ENCODE results near the gene DTNB.
A peak's percentile ranks its signal among the peaks of the same experiment; 100 is the strongest.
"Not testable (repeated sequence)": the region's sequence is repeated elsewhere in the genome, so short reads cannot be mapped to it uniquely, and the experiment has no call there.

DTNB gene

GRCh38 chr2:25582077-25582830 lies 91.1 kb downstream of the DTNB start:
- no peak for DNase-seq

DNA sequence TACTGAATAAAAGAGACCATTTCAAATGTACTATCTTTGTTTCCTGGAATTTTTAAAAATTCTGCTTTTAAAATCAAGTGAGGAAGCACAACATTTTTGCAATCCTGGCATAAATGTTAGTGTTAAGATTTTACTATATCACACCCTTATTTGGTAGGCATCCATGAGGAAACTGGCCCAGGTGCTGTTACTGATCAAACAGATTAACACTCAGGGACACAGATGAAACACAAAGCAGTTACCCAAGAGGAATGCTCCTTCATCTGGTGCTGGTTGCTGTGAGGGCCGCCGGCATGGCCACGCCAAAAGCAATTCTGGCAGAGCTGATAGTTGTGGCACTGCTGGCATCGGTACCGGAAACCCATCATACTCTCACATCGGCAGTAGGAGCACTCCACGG lies 96.8 kb downstream of the DTNB start:
- DNase-seq, result no peak

DNA sequence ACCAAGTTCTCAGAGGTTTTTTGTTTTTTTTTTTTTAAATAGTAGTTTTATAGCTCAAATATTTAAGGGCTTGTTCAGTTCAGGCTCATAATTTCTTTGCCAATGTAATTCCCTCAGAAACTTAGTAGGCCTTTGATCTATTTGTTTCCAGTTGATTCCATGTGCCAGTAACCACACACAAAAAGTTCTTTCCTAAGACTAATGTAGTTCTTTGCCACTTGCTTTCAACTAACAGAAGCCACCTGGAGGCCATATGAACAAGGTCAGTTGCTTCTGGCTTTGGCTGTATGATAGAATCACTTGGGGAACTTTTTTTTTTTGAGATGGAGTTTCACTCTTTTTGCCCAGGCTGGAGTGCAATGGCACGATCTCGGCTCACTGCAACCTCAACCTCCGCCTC lies 100.7 kb downstream of the DTNB start:
- no peak for DNase-seq

DNA sequence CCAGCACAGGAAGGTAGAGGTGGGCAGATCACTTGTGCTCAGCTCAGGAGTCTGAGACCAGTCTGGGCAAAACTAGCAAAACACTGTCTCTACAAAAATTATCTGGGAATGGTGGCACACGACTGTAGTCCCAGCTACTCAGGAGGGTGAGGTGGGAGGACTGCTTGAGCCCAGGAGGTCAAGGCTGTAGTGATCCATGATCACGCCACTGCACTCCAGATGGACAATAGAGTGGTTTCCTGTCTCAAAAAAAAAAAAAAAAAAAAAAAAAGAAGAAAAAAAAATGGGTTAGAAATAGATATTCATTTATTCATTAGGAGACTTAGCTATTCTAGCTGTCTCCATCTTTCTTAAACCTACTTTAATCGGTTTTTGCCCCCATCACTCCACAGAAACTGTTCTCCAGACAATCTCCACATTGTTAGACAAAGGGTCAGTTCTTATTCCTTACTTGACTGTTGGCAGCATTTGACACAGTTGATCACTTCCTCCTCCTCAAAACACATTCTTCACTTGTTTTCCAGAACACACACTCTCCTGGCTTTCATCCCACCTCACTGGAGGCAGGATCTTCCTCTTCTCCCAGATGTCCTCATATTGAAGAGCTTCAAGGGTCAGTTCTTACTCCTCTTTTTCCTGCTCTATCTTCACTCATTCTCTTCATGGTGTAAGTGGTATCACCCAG lies 103.1 kb downstream of the DTNB start:
- no peak for DNase-seq

GRCh38 chr2:25567406-25567805 lies 106.0 kb downstream of the DTNB start:
- no peak for DNase-seq

GRCh38 chr2:25566694-25567093 lies 106.7 kb downstream of the DTNB start:
- DNase-seq, result no peak

DNA sequence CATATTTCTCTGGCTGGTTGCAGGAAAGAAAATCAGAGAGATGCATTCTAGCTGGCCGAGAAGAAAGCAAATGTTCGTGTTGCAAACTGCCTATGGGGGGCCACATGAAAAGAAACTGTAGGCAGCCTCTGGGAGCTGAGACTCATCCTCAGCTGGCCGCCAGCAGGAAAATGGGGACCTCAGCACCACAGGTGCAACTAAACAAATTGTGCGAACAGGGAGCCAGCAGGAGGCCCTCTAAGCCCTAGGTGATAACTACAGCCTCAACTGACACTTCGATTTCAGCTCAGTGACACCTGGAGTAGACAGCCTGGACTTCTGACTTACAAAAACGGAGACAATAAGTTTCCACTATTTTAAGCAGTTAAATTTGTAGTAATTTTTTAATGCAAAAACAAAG lies 107.3 kb downstream of the DTNB start:
- no peak for DNase-seq

DNA sequence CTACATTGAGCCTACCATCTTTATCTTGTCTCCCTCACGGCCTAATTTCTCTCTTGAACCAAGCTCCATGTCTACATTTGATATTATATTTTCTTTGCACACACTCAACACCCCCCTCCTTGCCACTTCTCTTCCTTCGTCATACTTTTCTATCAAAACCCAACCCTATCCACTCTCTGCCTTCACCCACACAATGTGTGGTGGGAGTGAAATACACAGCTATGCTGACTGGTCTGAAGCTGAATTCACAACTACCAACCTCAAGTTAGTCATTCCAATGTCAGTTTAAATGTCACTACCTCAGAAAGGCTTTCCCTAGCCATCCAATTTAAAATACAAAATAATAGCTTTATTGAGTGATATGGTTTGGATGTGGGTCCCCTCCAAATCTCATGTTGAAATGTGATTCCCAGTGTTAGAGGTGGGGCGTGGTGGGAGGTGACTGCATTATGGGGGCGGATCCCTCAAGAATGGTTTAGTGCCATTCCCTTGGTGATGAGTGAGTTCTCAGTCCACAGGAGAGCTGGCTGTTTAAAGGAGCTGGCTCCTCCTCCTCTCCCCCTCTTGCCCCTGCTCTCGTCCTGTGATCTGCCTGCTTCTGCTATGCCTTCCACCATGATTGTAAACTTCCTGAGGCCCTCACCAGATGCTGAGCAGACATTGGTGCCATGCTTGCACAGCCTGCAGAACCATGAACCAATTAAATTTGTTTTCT lies 112.1 kb downstream of the DTNB start:
- DNase-seq, result no peak

DNA sequence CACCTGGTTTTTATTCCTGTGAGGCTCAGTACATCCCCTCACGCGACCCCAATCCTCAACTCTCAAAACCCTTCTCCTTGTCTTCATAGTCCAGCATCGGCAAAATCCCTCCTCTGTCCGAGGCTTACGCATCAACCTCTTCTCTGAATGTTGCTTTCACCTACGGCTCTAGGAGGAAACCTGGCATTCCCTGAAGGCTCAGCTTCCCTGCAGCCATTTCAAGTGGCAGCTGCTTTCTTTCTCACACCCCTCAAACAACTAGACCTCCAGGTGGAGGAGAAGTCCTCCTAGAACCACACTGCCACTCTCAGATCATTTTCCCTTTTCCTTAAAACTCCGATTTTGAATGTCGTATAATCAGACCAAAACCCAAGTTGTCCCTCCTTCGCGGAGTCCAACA lies 114.2 kb downstream of the DTNB start:
- no peak for DNase-seq

DNA sequence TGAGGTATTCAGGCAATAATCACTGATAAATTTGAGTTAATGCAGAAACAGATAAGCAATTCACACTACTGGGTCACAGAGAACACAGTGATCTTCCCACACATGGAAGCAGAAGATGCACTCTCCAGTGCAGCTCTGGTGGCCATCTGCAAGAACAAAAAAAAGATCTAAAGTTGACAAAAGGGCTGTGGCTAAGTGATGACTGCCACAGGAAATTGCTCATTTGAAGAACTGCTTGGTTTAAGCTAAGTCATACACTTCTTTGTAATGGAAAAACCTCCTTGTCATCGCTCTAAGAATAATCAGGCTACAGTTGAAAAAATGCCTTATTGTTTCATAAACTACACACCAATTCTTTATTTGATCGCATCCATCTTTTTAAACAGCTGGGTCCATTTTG lies 115.1 kb downstream of the DTNB start:
- peak; percentile 30 for DNase-seq

- no peak for DNase-seq
Observed at GRCh38 chr2:25557179-25558036, 116.0 kb downstream of the DTNB start.

- DNase-seq, result no peak
Observed at GRCh38 chr2:25552318-25552717, 121.1 kb downstream of the DTNB start.

DNA sequence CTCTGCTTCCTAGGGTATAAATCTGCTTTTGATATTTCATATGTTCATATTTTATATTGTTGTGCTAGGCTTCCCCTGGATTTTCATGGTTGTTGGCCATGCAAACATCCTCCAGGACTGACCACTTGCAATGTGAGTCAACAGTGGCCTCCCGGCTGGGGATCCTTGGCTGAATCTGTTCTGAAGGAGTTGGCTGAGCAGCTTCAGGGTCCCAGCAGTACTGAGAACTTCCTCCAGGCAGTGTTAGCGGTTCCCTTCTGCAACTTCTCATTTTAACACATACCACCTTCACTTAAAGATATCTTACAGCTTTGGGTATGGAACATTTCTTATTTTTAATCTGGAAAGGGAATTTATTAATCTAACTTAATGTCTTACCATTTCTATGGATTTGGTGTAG lies 122.1 kb downstream of the DTNB start:
- DNase-seq, result no peak

DNA sequence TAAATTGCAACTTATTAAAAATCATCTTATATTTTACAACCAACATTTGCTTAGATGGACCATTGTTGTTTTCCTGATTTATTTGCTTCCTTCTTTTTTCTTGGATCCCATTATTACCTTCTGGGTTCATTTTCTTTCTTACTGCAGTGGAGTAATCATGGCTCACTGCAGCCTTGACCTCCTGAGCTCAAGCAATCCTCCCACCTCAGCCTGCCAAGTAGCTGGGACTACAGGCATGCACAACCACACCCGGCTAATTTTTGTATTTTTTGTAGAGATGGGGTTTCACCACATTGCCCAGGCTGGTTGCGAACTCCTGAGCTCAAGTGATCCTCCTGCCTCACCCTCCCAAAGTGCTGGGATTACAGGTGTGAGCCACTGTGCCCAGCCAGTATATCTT lies 123.8 kb downstream of the DTNB start:
- not testable (repeated sequence) for DNase-seq

DNA sequence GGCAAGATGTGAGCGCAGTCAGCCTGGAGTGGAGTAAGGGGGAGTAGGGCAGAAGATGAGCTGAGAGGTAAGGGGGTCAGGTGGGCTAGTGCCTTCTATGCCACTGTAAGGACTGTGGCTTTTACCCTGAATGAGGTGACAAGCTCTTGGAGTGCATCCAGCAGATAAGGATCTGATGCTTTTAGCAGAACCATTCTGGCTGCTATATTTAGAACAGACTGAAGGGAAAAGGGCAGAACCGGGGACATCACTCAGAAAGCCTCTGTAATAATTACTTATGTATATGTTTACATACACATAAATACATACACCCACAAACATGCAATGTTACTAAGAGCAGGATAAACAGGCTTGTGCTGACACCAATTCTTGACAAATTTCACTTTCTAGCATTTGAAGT lies 124.8 kb downstream of the DTNB start:
- DNase-seq, result no peak

- no peak for DNase-seq
Observed at GRCh38 chr2:25546852-25547251, 126.5 kb downstream of the DTNB start.

DNA sequence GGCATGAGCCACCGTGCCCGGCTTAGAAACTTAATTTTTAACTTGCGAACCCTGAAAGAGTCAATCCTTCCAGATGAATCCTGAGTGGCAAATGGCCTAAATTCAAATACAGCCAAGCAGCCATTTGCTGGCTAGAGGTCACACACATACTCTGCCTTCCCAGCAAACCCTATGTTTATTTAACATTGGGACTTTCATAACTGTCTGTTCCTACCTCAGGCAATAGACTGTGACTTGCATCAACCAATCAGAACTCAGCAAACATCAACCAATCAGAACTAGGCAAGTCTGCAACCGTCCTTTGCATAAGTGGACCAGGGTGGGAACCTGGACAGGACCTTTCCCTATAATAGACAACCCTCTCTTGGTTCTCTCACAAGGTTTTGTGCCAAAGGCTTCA lies 127.5 kb downstream of the DTNB start:
- no peak for DNase-seq

- no peak for DNase-seq
Observed at GRCh38 chr2:25544445-25544844, 128.9 kb downstream of the DTNB start.

DNA sequence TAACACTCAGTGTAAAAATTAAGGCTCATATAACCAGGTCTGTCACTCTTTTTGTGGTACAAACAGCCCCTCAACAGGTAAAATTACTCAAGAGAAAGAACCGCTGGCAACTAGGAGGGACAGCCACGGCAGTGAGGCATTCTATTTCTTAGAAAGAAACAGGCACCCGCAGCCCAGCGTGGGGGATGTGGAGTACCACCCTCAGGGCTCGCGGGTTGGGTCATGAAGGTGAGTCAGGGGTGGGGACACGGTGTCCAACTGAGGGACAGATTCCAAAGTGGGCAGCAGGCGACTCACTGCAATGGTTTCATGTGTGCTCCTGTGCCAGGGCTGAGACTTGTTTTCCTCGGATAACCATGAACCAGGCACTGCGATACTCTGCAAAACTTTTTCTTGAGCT lies 129.4 kb downstream of the DTNB start:
- no peak for DNase-seq

DNA sequence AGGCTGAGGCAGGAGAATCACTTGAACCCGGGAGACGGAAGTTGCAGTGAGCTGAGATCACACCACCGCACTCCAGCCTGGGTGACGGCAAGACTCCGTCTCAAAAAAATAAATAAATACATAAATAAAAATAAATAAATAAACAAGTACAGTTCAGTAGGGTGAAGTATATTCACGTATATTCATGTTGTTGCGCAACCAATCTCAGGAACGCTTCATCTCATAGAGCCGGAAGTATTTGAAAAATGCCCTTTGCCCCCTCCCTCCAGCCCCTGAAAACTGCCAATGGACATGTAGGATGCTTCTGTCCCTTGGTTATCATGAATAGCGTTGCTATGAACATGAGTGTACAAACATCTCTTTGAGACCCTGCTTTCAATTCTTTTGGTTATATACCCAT lies 132.0 kb downstream of the DTNB start:
- no peak for DNase-seq

GRCh38 chr2:25539136-25539535 lies 134.2 kb downstream of the DTNB start:
- no peak for DNase-seq

DNA sequence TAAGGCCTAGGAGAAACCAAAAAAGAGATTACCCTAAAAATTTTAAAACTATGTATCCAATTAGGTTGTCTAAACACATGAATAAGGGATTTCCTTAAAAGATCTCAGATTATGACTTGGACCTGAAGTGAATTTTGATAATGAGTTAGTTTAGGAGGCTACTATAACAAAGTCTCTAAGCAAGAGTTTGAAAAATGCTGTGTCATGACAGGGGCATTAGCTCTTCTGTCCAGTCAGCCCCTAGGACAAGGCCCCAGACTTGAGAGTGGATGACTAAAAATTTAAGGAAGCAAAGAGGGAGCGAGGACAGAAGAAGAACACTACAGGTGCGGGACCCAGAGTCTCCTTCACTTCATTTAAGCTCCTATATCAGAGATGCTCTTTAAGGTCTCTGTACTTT lies 135.9 kb downstream of the DTNB start:
- DNase-seq, result no peak
